ENCODE measurements around the gene FAF1. TPM values are rescaled to one million over a fixed set of nuclear protein-coding genes. Genes with fewer than 3 reads are reported as not detected.

FAF1 gene
- total and polyA plus RNA-seq, 9 of the 15 experiments (the other 6 are each of a cell fraction or from before 2014, with no cell fraction given) = 48.7 to 225 (median 118) TPM

GRCh38 chr1:50970931-50971582 lies 11.0 kb upstream of the FAF1 start (continued):
- peak; percentile 69; the same call in 1 of the 2 replicates for TF ChIP-seq ZSCAN29 (IDR thresholded peaks at IDR 0.05)
- TF ChIP-seq FOXK1 (CRISPR knock-in tag; IDR thresholded peaks at IDR 0.05; ENCODE audit: borderline replicate concordance) = no peak
- no peak for TF ChIP-seq ARID4B (CRISPR knock-in tag; IDR thresholded peaks at IDR 0.05)
- TF ChIP-seq SOX6 (IDR thresholded peaks at IDR 0.05) = no peak

- peaks cover 17 to 20% of the 10 kb centered on the region in 2 experiments for H3K4me1 ChIP-seq (replicated peaks in 1 of 2; ENCODE audit: control insufficient read depth in 2 of 2, insufficient read depth in 2 of 2, low read length in 2 of 2)
- H3K4me2 ChIP-seq (ENCODE audit: insufficient read depth, low read length) = peak overlapping the region; percentile 98
- H3K9me1 ChIP-seq (ENCODE audit: control insufficient read depth, insufficient read depth, low read length) = no peaks in the 10 kb centered on the region
- no peaks in the 10 kb centered on the region for H3K9me3 ChIP-seq (replicated peaks; ENCODE audit: control insufficient read depth, insufficient read depth, low read depth, low read length)
- 1% methylated on average over 6 of the region's 6 CpGs for WGBS (ENCODE audit: insufficient coverage, low coverage, missing lambda C conversion rate)
- no peak for FAIRE-seq
- peak overlapping the region; percentile 73; the same call in 1 of the 2 replicates for H2AFZ ChIP-seq (ENCODE audit: low read depth, low read length)
- 0 out of 2 replicates have a peak, but pooled peaks cover 3% of the 10 kb centered on the region for H4K20me1 ChIP-seq (replicated peaks; ENCODE audit: control insufficient read depth, insufficient read depth, low read length)
- no peak for ATAC-seq
- BruUV-seq (replicated peaks) = TSS peak; percentile 40
- CTCF ChIA-PET (ENCODE audit: low intra/inter-chr PET ratio) = no interaction called here
- H3K27me3 ChIP-seq (ENCODE audit: control insufficient read depth in 2 of 2, insufficient read depth in 2 of 2, low read length in 2 of 2) = no peaks in the 10 kb centered on the region
- H3K79me2 ChIP-seq (ENCODE audit: control insufficient read depth, insufficient read depth, low read length) = peaks cover 82% of the 10 kb centered on the region
- intact Hi-C loops (cut with micrococcal nuclease) = loop anchor here (5.0 to 10.0 kb wide), 3 partner anchors 547 to 907 kb away; partner anchors contain the start of genes EPS15 and NRDC
- in situ Hi-C loops (cut with MboI) = no loop called here
- H3K27ac ChIP-seq (ENCODE audit: extremely low read depth, low read depth, low read length) = peak overlapping the region; percentile 92
- peak overlapping the region; percentile 78 for H3K4me3 ChIP-seq
- DNase-seq (ENCODE audit: extremely low read depth in 1 of 4, low spot score in 3 of 4) = no peak
- peaks cover 17% of the 10 kb centered on the region; the same call in 1 of the 3 replicates for H3K36me3 ChIP-seq (ENCODE audit: control insufficient read depth, insufficient read depth, low read length)
- peak overlapping the region; percentile 94 to 95 for H3K9ac ChIP-seq (ENCODE audit: insufficient read depth in 1 of 2, low read depth in 2 of 2, low read length in 2 of 2)
- POLR2A ChIA-PET = interaction anchor here (0.8 to 4.3 kb wide), 11 partner anchors 7 to 74 kb away, joined by 3 to 65 read pairs (median 6); partner anchors contain the start of gene FAF1
- TF ChIP-seq HNRNPUL1 (IDR thresholded peaks at IDR 0.05; ENCODE audit: low read length) = no peak
- TF ChIP-seq ZNF12 (CRISPR knock-in tag; IDR thresholded peaks at IDR 0.05) = no peak
- peak; percentile 23 for TF ChIP-seq CHD1 (IDR thresholded peaks at IDR 0.05; ENCODE audit: low read length)
- TF ChIP-seq ZNF354B (CRISPR knock-in tag; IDR thresholded peaks at IDR 0.05) = no peak
- 0 out of 4 replicates have a peak, but pooled peaks of 1 of the 2 experiments have one; percentile 16 for TF ChIP-seq BCLAF1 (IDR thresholded peaks at IDR 0.05; ENCODE audit: borderline replicate concordance in 1 of 2, control insufficient read depth in 1 of 2, low read depth in 2 of 2, low read length in 1 of 2)
- TF ChIP-seq NR3C1 (CRISPR knock-in tag; IDR thresholded peaks at IDR 0.05) = no peak
- TF ChIP-seq MEIS2 (IDR thresholded peaks at IDR 0.05; ENCODE audit: partially characterized antibody) = no peak
- TF ChIP-seq MCM7 (IDR thresholded peaks at IDR 0.05) = no peak
- TF ChIP-seq ZNF507 (tag; conservative IDR thresholded peaks at IDR 0.05) = no peak
- no peak for TF ChIP-seq ZBTB17 (CRISPR knock-in tag; IDR thresholded peaks at IDR 0.05)
Observed at GRCh38 chr1:50970509-50970887, 10.4 kb upstream of the FAF1 start.

All from K562 (cell line).